Astrocyte (in vitro differentiated cells and primary cell): ENCODE results near the gene SEMA4D. TPM values are rescaled to one million over a fixed set of nuclear protein-coding genes. Genes with fewer than 3 reads are reported as not detected.

Source experiments
- DNase-seq: peaks from one replicate; pipeline ENCODE4 v3.0.0-alpha.2; 2010; ENCODE audit warnings: low read depth
- FAIRE-seq: peaks from 2 replicates; lab custom pipeline; 2011; peaks lifted over from hg19 to GRCh38; lab: Jason Lieb, UNC
- H2AFZ ChIP-seq: 2 replicates; pipeline ENCODE4 v1.6.0; 2012; ENCODE audit warnings: low read depth, low read length, inconsistent platforms
- H3K27ac ChIP-seq: 2 replicates; pipeline ENCODE4 v1.5.1; 2011; ENCODE audit warnings: low read depth, low read length, inconsistent platforms
- H3K27me3 ChIP-seq: 2 replicates; pipeline ENCODE4 v1.6.0; 2011; ENCODE audit warnings: low read length, inconsistent platforms; ENCODE audit not compliant: insufficient read depth
- H3K36me3 ChIP-seq: 2 replicates; pipeline ENCODE4 v1.5.1; 2011; ENCODE audit warnings: low read length, inconsistent platforms; ENCODE audit not compliant: insufficient read depth
- H3K4me1 ChIP-seq: 2 replicates; pipeline ENCODE4 v1.5.1; 2011; ENCODE audit warnings: low read length, inconsistent platforms; ENCODE audit not compliant: insufficient read depth
- H3K4me2 ChIP-seq: 2 replicates; pipeline ENCODE4 v1.6.0; 2012; ENCODE audit warnings: low read length, inconsistent platforms
- H3K4me3 ChIP-seq: 2 replicates; pipeline ENCODE4 v1.5.1; 2011; ENCODE audit warnings: low read depth, mild to moderate bottlenecking, low read length, inconsistent platforms; ENCODE audit not compliant: insufficient read depth
- H3K79me2 ChIP-seq: 2 replicates; pipeline ENCODE4 v1.6.0; 2012; ENCODE audit warnings: mild to moderate bottlenecking, low read length, inconsistent platforms; ENCODE audit not compliant: insufficient read depth
- H3K9ac ChIP-seq: 2 replicates; pipeline ENCODE4 v1.6.0; 2012; ENCODE audit warnings: mild to moderate bottlenecking, low read length, inconsistent platforms
- H3K9me3 ChIP-seq: 2 replicates; pipeline ENCODE4 v1.5.1; 2012; ENCODE audit warnings: low read depth, mild to moderate bottlenecking, low read length, inconsistent platforms; ENCODE audit not compliant: insufficient read depth
- H4K20me1 ChIP-seq: 2 replicates; pipeline ENCODE4 v1.6.0; 2012; ENCODE audit warnings: low read length, inconsistent platforms; ENCODE audit not compliant: insufficient read depth
- H3K27ac Mint-ChIP-seq: one replicate; pipeline ENCODE4 v1.8.0; 2021; ENCODE audit warnings: mild to moderate bottlenecking, mixed read lengths; ENCODE audit not compliant: unreplicated experiment
- H3K27me3 Mint-ChIP-seq: one replicate; pipeline ENCODE4 v1.8.0; 2021; ENCODE audit warnings: low read depth, mixed read lengths; ENCODE audit not compliant: unreplicated experiment
- H3K36me3 Mint-ChIP-seq: one replicate; pipeline ENCODE4 v1.8.0; 2021; ENCODE audit warnings: low read depth, mixed read lengths; ENCODE audit not compliant: unreplicated experiment
- H3K4me1 Mint-ChIP-seq: one replicate; pipeline ENCODE4 v1.8.0; 2021; ENCODE audit warnings: low read depth, mixed read lengths; ENCODE audit not compliant: unreplicated experiment
- H3K4me3 Mint-ChIP-seq: one replicate; pipeline ENCODE4 v1.8.0; 2021; ENCODE audit warnings: mild to moderate bottlenecking, moderate library complexity, mixed read lengths; ENCODE audit not compliant: unreplicated experiment
- H3K9me3 Mint-ChIP-seq: one replicate; pipeline ENCODE4 v1.8.0; 2021; ENCODE audit warnings: mild to moderate bottlenecking, mixed read lengths; ENCODE audit not compliant: unreplicated experiment
- CTCF ChIP-seq: IDR thresholded peaks from 2 replicates; pipeline ENCODE4 v1.5.1; 2011; ENCODE audit warnings: low read depth, mild to moderate bottlenecking, inconsistent platforms, low read length, moderate library complexity; ENCODE audit not compliant: insufficient read depth
- EZH2 ChIP-seq: IDR thresholded peaks from 2 replicates; pipeline ENCODE4 v1.6.1; 2012; ENCODE audit warnings: mild to moderate bottlenecking, low read length, inconsistent platforms; ENCODE audit not compliant: insufficient read depth
- total RNA-seq: library from RNA; stranded (reverse); gene quantifications from 2 replicates; pipeline ENCODE4 v1.2.1, GENCODE V29; 2021

The SEMA4D gene
- total RNA-seq, 1 donor from 2014 or later = 6.2 TPM

GRCh38 chr9:89421595-89421994 lies 76.3 kb downstream of the SEMA4D start:
- FAIRE-seq = no peak
- H3K27me3 Mint-ChIP-seq = no peaks in the 10 kb centered on the region

GRCh38 chr9:89420397-89421178 lies 77.3 kb downstream of the SEMA4D start:
- Mint-ChIP-seq H3K27ac (no peak overlapping the region), H3K9me3 (peaks cover 2% of the 10 kb centered on the region), H3K4me1 (peaks cover 40% of the 10 kb centered on the region), H3K36me3 (no peaks in the 10 kb centered on the region), H3K4me3 (no peak overlapping the region), H3K27me3 (no peaks in the 10 kb centered on the region)
- Histone ChIP-seq H3K4me3 (no peak overlapping the region), H2AFZ (no peak overlapping the region), H3K9ac (no peak overlapping the region), H3K27ac (no peak overlapping the region), H3K4me2 (no peak overlapping the region), H3K9me3 (no peaks in the 10 kb centered on the region), H4K20me1 (no peaks in the 10 kb centered on the region), H3K36me3 (no peaks in the 10 kb centered on the region), H3K27me3 (no peaks in the 10 kb centered on the region), H3K79me2 (no peaks in the 10 kb centered on the region), H3K4me1 (peaks cover 16% of the 10 kb centered on the region)
- FAIRE-seq (no peak), DNase-seq (no peak)
- TF ChIP-seq CTCF = no peak
- TF ChIP-seq EZH2 = no peak

More at GRCh38 chr9:89421595-89421994, 76.3 kb downstream of the SEMA4D start:
- no peaks in the 10 kb centered on the region for H4K20me1 ChIP-seq
- Mint-ChIP-seq H3K36me3 (no peaks in the 10 kb centered on the region), H3K4me1 (peaks cover 44% of the 10 kb centered on the region), H3K9me3 (peaks cover 2% of the 10 kb centered on the region), H3K27ac (peak overlapping the region; percentile 86), H3K4me3 (peak overlapping the region; percentile 4)
- H3K9ac ChIP-seq = peak overlapping the region; percentile 7
- no peaks in the 10 kb centered on the region for H3K27me3 ChIP-seq
- H2AFZ ChIP-seq = no peak overlapping the region
- no peaks in the 10 kb centered on the region for H3K9me3 ChIP-seq
- peak overlapping the region; percentile 45 for H3K4me2 ChIP-seq
- no peak for TF ChIP-seq EZH2
- TF ChIP-seq CTCF = no peak
- H3K4me1 ChIP-seq = peaks cover 18% of the 10 kb centered on the region
- no peak overlapping the region for H3K4me3 ChIP-seq
- DNase-seq = peak; percentile 60
- H3K79me2 ChIP-seq = no peaks in the 10 kb centered on the region
- peak overlapping the region; percentile 74 for H3K27ac ChIP-seq
- no peaks in the 10 kb centered on the region for H3K36me3 ChIP-seq

GRCh38 chr9:89419978-89420394 lies 77.9 kb downstream of the SEMA4D start:
- Histone ChIP-seq H3K27me3 (no peaks in the 10 kb centered on the region), H3K4me3 (no peak overlapping the region), H3K9me3 (no peaks in the 10 kb centered on the region), H2AFZ (no peak overlapping the region), H3K4me1 (peaks cover 13% of the 10 kb centered on the region), H3K36me3 (no peaks in the 10 kb centered on the region), H4K20me1 (no peaks in the 10 kb centered on the region), H3K9ac (no peak overlapping the region), H3K79me2 (no peaks in the 10 kb centered on the region), H3K27ac (no peak overlapping the region), H3K4me2 (no peak overlapping the region)
- no peak for TF ChIP-seq CTCF
- TF ChIP-seq EZH2 = no peak
- Mint-ChIP-seq H3K27me3 (no peaks in the 10 kb centered on the region), H3K4me1 (peaks cover 41% of the 10 kb centered on the region), H3K4me3 (no peak overlapping the region), H3K36me3 (no peaks in the 10 kb centered on the region), H3K9me3 (peaks cover 2% of the 10 kb centered on the region), H3K27ac (no peak overlapping the region)
- DNase-seq (no peak), FAIRE-seq (no peak)
